Transverse colon (tissue), 4 donors: ENCODE measurements around the gene CTBP2. TPM values are rescaled to one million over a fixed set of nuclear protein-coding genes. Genes with fewer than 3 reads are reported as not detected.

Experiments
- DNase-seq: peaks from one replicate; pipeline ENCODE4 v3.0.0-alpha.2; 2019
- H3K27ac ChIP-seq, 4 donors: fragments of 200-600 bp; sonication (generic); 2 replicates each; pipeline ENCODE4 v1.5.1; 2016 to 2018; ENCODE audit warnings: inconsistent platforms in 4 of 4
- H3K27me3 ChIP-seq: fragments of 200-600 bp; sonication (generic); 2 replicates; pipeline ENCODE4 v1.5.1; 2017; ENCODE audit warnings: inconsistent platforms
- H3K36me3 ChIP-seq, 4 donors: fragments of 200-600 bp; sonication (generic); 2 replicates each; pipeline ENCODE4 v1.5.1; 2017 to 2019; ENCODE audit warnings: inconsistent platforms in 4 of 4
- H3K4me1 ChIP-seq, 4 donors: fragments of 200-600 bp; sonication (generic); 2 replicates each; pipeline ENCODE4 v1.5.1; 2017 to 2020; ENCODE audit warnings: inconsistent platforms in 4 of 4
- H3K4me3 ChIP-seq, 4 donors: fragments of 200-600 bp; sonication (generic); 1 replicate in 1 of 4; 2 replicates in 3 of 4; pipeline versions ENCODE4 v1.5.1 to v1.6.1; 2017 to 2019; ENCODE audit warnings: inconsistent platforms in 4 of 4
- H3K9me3 ChIP-seq, 2 donors: fragments of 200-600 bp; sonication (generic); 2 replicates each; pipeline ENCODE4 v1.5.1; 2017 to 2019; ENCODE audit warnings: inconsistent platforms in 2 of 2
- CTCF ChIP-seq, 5 experiments: fragments of 200-600 bp in 3 of 5; fragments of 450-650 bp in 2 of 5; sonication (generic) in 3 of 5; IDR thresholded peaks; 1 replicate in 2 of 5; 2 replicates in 3 of 5; pipeline ENCODE4 v1.5.1; 2016 to 2017; ENCODE audit warnings: antibody characterized with exemption in 5 of 5, inconsistent platforms in 3 of 5, mild to moderate bottlenecking in 2 of 5, moderate library complexity in 1 of 5
- EP300 ChIP-seq: sonication (generic); formaldehyde crosslinking; IDR thresholded peaks from one replicate; pipeline ENCODE4 v1.6.1; 2017; ENCODE audit warnings: antibody characterized with exemption, low read depth
- POLR2A ChIP-seq: fragments of 450-650 bp; IDR thresholded peaks from one replicate; pipeline ENCODE4 v1.6.1; 2016; ENCODE audit warnings: antibody characterized with exemption, mild to moderate bottlenecking, moderate library complexity
- POLR2AphosphoS5 ChIP-seq, 3 donors: sonication (generic); formaldehyde crosslinking; IDR thresholded peaks; one replicate each; pipeline ENCODE4 v1.6.1; 2016; ENCODE audit warnings: antibody characterized with exemption in 3 of 3
- WGBS, 2 donors: methylation state at CpG; one replicate each; pipeline ENCODE4 v1.1.5; 2018; ENCODE audit warnings: low coverage in 1 of 2; 5-methylcytosine and 5-hydroxymethylcytosine counted together
- in situ Hi-C, 4 donors: fragments of 200-750 bp; cut with MboI; loops; one replicate each; pipeline versions ENCODE4 v1.15.0 to v1.15.1; 2017; ENCODE audit warnings: low sequenced_read_pairs in 3 of 4, low pct_ligation_motif_present in 1 of 4, low pct_unique_long_range_greater_than_20kb in 1 of 4
- intact Hi-C: fragments of 100-400 bp; cut with DNase I; formaldehyde crosslinking; loops from one replicate; pipeline ENCODE4 v1.15.1; 2023; ENCODE audit warnings: low total_unique reads
- total RNA-seq, 4 donors: library from RNA; depleted of rRNA; stranded (reverse); fragments of >200 nt; gene quantifications; one replicate each; pipeline ENCODE4 v1.1.0, GENCODE V29; 2016

The CTBP2 gene
- total RNA-seq, 4 donors from 2014 or later: 71.9 to 247 (median 98.4) TPM

GRCh38 chr10:125054216-125054615, 106.1 kb downstream of the CTBP2 start:
- TF ChIP-seq POLR2A: no peak
- TF ChIP-seq POLR2AphosphoS5 (IDR thresholded peaks at IDR 0.05): no peak
- no peak for TF ChIP-seq CTCF (IDR thresholded peaks at IDR 0.05)
- no peak for TF ChIP-seq EP300
- 68 to 78% methylated on average over 3 of the region's 3 CpGs for WGBS, 2 donors
- Histone ChIP-seq H3K27ac (peak overlapping the region in 3 of 4 donors; percentile 81 to 91 (median 84)), H3K27me3 (no peaks in the 10 kb centered on the region), H3K9me3 (no peaks in the 10 kb centered on the region), H3K4me3 (no peak overlapping the region), H3K4me1 (peaks cover 33 to 46% (median 40%) of the 10 kb centered on the region in 4 donors), H3K36me3 (no peaks in the 10 kb centered on the region)
- no peak for DNase-seq
- intact Hi-C loops (loop anchor here (10.0 kb wide), 1 partner anchor 139 kb away; no protein-coding TSS in a partner anchor), in situ Hi-C loops (loop anchor here in 1 of 4 donors (25.0 kb wide), 1 partner anchor 108 kb away; the partner anchor contains the start of gene CTBP2)

GRCh38 chr10:125052146-125052545, 108.2 kb downstream of the CTBP2 start:
- no peak for DNase-seq
- no peaks in the 10 kb centered on the region for H3K36me3 ChIP-seq
- H3K4me1 ChIP-seq: peaks cover 25 to 41% (median 35%) of the 10 kb centered on the region in 4 donors
- no peaks in the 10 kb centered on the region for H3K27me3 ChIP-seq
- WGBS, 2 donors: 89% methylated on average over 7 of the region's 8 CpGs; no CpG with 5 or more reads in 1 of the 2 donors
- TF ChIP-seq EP300: no peak
- no peak for TF ChIP-seq POLR2AphosphoS5 (IDR thresholded peaks at IDR 0.05)
- TF ChIP-seq CTCF (IDR thresholded peaks at IDR 0.05): no peak
- in situ Hi-C loops: loop anchor here in 1 of 4 donors (25.0 kb wide), 1 partner anchor 110 kb away; the partner anchor contains the start of gene CTBP2
- no peak overlapping the region for H3K4me3 ChIP-seq
- H3K27ac ChIP-seq: no peak overlapping the region
- intact Hi-C loops: loop anchor here (10.0 kb wide), 1 partner anchor 137 kb away; no protein-coding TSS in a partner anchor
- no peaks in the 10 kb centered on the region for H3K9me3 ChIP-seq

- in situ Hi-C loops (loop anchor here in 1 of 4 donors (25.0 kb wide), 1 partner anchor 112 kb away; the partner anchor contains the start of gene CTBP2), intact Hi-C loops (loop anchor here (10.0 kb wide), 1 partner anchor 136 kb away; no protein-coding TSS in a partner anchor)
- Histone ChIP-seq H3K27me3 (no peaks in the 10 kb centered on the region), H3K9me3 (no peaks in the 10 kb centered on the region), H3K4me3 (no peak overlapping the region), H3K4me1 (peaks cover 20 to 39% (median 27%) of the 10 kb centered on the region in 4 donors), H3K36me3 (no peaks in the 10 kb centered on the region), H3K27ac (no peak overlapping the region)
- TF ChIP-seq CTCF (IDR thresholded peaks at IDR 0.05): no peak
- no peak for TF ChIP-seq POLR2A
- no peak for TF ChIP-seq POLR2AphosphoS5 (IDR thresholded peaks at IDR 0.05)
- TF ChIP-seq EP300: no peak
- no peak for DNase-seq
- WGBS, 2 donors: 83 to 85% methylated on average over 12 to 14 of the region's 14 CpGs
These were observed 110.0 kb downstream of the CTBP2 start for GRCh38 chr10:125050383-125050782.

GRCh38 chr10:125049216-125049881, 111.0 kb downstream of the CTBP2 start:
- 69 to 76% methylated on average over 6 to 16 of the region's 16 CpGs for WGBS, 2 donors
- H3K4me1 ChIP-seq: peaks cover 22 to 37% (median 28%) of the 10 kb centered on the region in 4 donors

More at GRCh38 chr10:125049216-125049881, 111.0 kb downstream of the CTBP2 start:
- no peak for TF ChIP-seq POLR2AphosphoS5 (IDR thresholded peaks at IDR 0.05)
- no peak for TF ChIP-seq POLR2A
- no peak for TF ChIP-seq EP300
- TF ChIP-seq CTCF (IDR thresholded peaks at IDR 0.05): no peak
- Histone ChIP-seq H3K36me3 (no peaks in the 10 kb centered on the region), H3K9me3 (no peaks in the 10 kb centered on the region), H3K27me3 (no peaks in the 10 kb centered on the region), H3K4me3 (no peak overlapping the region), H3K27ac (no peak overlapping the region)
- no peak for DNase-seq
- intact Hi-C loops: loop anchor here (10.0 kb wide), 1 partner anchor 95 kb away; no protein-coding TSS in a partner anchor
- in situ Hi-C loops: loop anchor here in 1 of 4 donors (25.0 kb wide), 1 partner anchor 663 kb away; the partner anchor contains the start of gene EDRF1
